Body of pancreas (tissue), 4 donors: ENCODE results near the gene INSYN2B.

Source experiments
- CTCF ChIP-seq, 7 experiments: fragments of 450-650 bp in 4 of 7; fragments of 200-600 bp in 3 of 7; sonication (generic) in 3 of 7; IDR thresholded peaks; one replicate each; pipeline ENCODE4 v1.5.1; 2016 to 2019; ENCODE audit warnings: antibody characterized with exemption in 7 of 7
- POLR2A ChIP-seq, 3 donors: fragments of 450-650 bp; IDR thresholded peaks; one replicate each; pipeline ENCODE4 v1.6.1; 2016; ENCODE audit warnings: antibody characterized with exemption in 3 of 3, mild to moderate bottlenecking in 2 of 3

GRCh38 chr5:169837686-169838085, 142.6 kb downstream of the INSYN2B start:
- TF ChIP-seq POLR2A (IDR thresholded peaks at IDR 0.05) (no peak), CTCF (IDR thresholded peaks at IDR 0.05) (no peak)
